ENCODE results near the gene STXBP6. TPM values are rescaled to one million over a fixed set of nuclear protein-coding genes. Genes with fewer than 3 reads are reported as not detected.

The STXBP6 gene
- total and polyA plus RNA-seq, 2 donors (not counting 3 experiments of a cell fraction or from before 2014, with no cell fraction given): 0.06 TPM; not detected in 1

DNA sequence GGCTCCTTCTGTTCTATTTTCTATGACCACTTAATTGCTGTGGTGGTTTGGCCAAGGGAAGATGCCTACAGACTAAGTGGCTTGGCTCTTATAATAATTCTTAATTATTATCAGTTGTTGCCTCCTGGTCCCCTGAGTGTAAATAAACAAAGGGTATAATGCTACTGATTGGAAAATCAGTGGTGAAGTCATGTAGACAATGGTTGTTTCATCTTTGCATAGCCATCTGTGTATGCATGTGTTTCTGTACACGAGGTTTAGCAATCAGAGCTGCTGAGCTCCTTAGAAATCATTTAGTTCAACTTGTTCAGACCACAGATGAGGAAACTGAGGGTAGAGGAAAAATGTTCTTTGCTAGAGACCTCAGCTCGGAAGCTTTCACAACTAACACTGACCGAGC lies 152.2 kb downstream of the STXBP6 start:
- TF ChIP-seq EZH2 (IDR thresholded peaks at IDR 0.05; ENCODE audit: borderline replicate concordance, low read depth, low read length, severe bottlenecking) (no peak), POLR2A (IDR thresholded peaks at IDR 0.05; ENCODE audit: low read depth, low read length) (no peak), POLR2AphosphoS5 (IDR thresholded peaks at IDR 0.05; ENCODE audit: insufficient read depth, low read depth, low read length) (no peak), GATA2 (IDR thresholded peaks at IDR 0.05; ENCODE audit: insufficient read depth, insufficient read length, low read depth, low read length) (no peak), JUN (IDR thresholded peaks at IDR 0.05; ENCODE audit: borderline replicate concordance, insufficient read depth, insufficient read length, low read depth) (no peak), MYC (IDR thresholded peaks at IDR 0.05; ENCODE audit: low read depth, low read length) (no peak), FOS (IDR thresholded peaks at IDR 0.05; ENCODE audit: borderline replicate concordance, insufficient read depth, low read length) (no peak)
- TF ChIP-seq, protein P1, sequence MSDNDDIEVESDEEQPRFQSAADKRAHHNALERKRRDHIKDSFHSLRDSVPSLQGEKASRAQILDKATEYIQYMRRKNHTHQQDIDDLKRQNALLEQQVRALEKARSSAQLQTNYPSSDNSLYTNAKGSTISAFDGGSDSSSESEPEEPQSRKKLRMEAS (IDR thresholded peaks at IDR 0.05; ENCODE audit: insufficient read depth, insufficient read length): no peak
- TF ChIP-seq, protein P2, sequence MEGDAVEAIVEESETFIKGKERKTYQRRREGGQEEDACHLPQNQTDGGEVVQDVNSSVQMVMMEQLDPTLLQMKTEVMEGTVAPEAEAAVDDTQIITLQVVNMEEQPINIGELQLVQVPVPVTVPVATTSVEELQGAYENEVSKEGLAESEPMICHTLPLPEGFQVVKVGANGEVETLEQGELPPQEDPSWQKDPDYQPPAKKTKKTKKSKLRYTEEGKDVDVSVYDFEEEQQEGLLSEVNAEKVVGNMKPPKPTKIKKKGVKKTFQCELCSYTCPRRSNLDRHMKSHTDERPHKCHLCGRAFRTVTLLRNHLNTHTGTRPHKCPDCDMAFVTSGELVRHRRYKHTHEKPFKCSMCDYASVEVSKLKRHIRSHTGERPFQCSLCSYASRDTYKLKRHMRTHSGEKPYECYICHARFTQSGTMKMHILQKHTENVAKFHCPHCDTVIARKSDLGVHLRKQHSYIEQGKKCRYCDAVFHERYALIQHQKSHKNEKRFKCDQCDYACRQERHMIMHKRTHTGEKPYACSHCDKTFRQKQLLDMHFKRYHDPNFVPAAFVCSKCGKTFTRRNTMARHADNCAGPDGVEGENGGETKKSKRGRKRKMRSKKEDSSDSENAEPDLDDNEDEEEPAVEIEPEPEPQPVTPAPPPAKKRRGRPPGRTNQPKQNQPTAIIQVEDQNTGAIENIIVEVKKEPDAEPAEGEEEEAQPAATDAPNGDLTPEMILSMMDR (IDR thresholded peaks at IDR 0.05; ENCODE audit: extremely low read depth in 1 of 2, insufficient read depth in 1 of 2, low read depth in 1 of 2, low read length in 2 of 2): no peak
- Histone ChIP-seq H3K36me3 (ENCODE audit: control insufficient read depth in 2 of 2, extremely low read depth in 1 of 2, insufficient read depth in 2 of 2, low read length in 2 of 2) (no peaks in the 10 kb centered on the region), H3K4me3 (replicated peaks in 1 of 3; ENCODE audit: insufficient read depth in 1 of 3, low read depth in 1 of 3, low read length in 3 of 3) (no peak overlapping the region), H2AFZ (ENCODE audit: low read depth, low read length) (no peak overlapping the region), H3K4me2 (ENCODE audit: insufficient read depth, low read length) (no peak overlapping the region), H3K79me2 (ENCODE audit: control insufficient read depth, insufficient read depth, low read length) (no peaks in the 10 kb centered on the region), H3K27me3 (ENCODE audit: control insufficient read depth in 2 of 2, insufficient read depth in 2 of 2, low read length in 2 of 2) (no peaks in the 10 kb centered on the region), H4K20me1 (replicated peaks; ENCODE audit: control insufficient read depth, extremely low read depth, insufficient read depth, low read length) (no peaks in the 10 kb centered on the region), H3K9me3 (replicated peaks; ENCODE audit: control insufficient read depth, insufficient read depth, low read length) (no peaks in the 10 kb centered on the region), H3K27ac (ENCODE audit: insufficient read depth, low read depth, low read length) (no peak overlapping the region), H3K9ac (replicated peaks; ENCODE audit: extremely low read depth, insufficient read depth, low read length) (no peak overlapping the region), H3K9me1 (replicated peaks; ENCODE audit: control insufficient read depth, extremely low read depth, insufficient read depth, low read length) (no peaks in the 10 kb centered on the region), H3K4me1 (ENCODE audit: control insufficient read depth, extremely low read depth, insufficient read depth, low read length) (no peaks in the 10 kb centered on the region)
- FAIRE-seq: no peak
- DNase-seq (ENCODE audit: low read depth, low spot score): no peak
- intact Hi-C loops (cut with micrococcal nuclease): no loop called here
- no TSS peak for BruUV-seq (replicated peaks)
- dilution Hi-C loops (cut with MboI; ENCODE audit: extremely low pct_ligation_motif_present, low sequenced_read_pairs): no loop called here
- ChIA-PET POLR2A (no interaction called here), CTCF (no interaction called here)

Measured in endothelial cell of umbilical vein (primary cell).